GM12891 (cell line): Measurements from ENCODE around the gene ARHGEF9.

Experiments
- DNase-seq: peaks from one replicate; pipeline ENCODE4 v3.0.0; 2011; ENCODE audit warnings: low spot score; ENCODE audit not compliant: insufficient read length
- FAIRE-seq: peaks from 2 replicates; lab custom pipeline; 2011; peaks lifted over from hg19 to GRCh38; lab: Jason Lieb, UNC
- PAX5 ChIP-seq: IDR thresholded peaks from 2 replicates; pipeline ENCODE4 v1.6.1; 2011; ENCODE audit warnings: low read length, moderate library complexity, mild to moderate bottlenecking; ENCODE audit not compliant: insufficient read depth, severe bottlenecking
- POLR2A ChIP-seq: IDR thresholded peaks from 2 replicates; pipeline ENCODE4 v1.6.1; 2011; ENCODE audit warnings: low read depth, low read length, control low read depth
- POLR2AphosphoS5 ChIP-seq: IDR thresholded peaks from 2 replicates; pipeline ENCODE4 v1.6.1; 2011; ENCODE audit warnings: low read depth, low read length, control low read depth
- POU2F2 ChIP-seq: IDR thresholded peaks from 2 replicates; pipeline ENCODE4 v1.6.1; 2011; ENCODE audit warnings: low read depth, mild to moderate bottlenecking, control low read depth, low read length, moderate library complexity
- SPI1 ChIP-seq: IDR thresholded peaks from 2 replicates; pipeline ENCODE4 v1.6.1; 2011; ENCODE audit warnings: low read depth, low read length, control low read depth
- TAF1 ChIP-seq: IDR thresholded peaks from 2 replicates; pipeline ENCODE4 v1.6.1; 2011; ENCODE audit warnings: low read depth, low read length, control low read depth

ARHGEF9 gene

GRCh38 chrX:63768760-63769159 is 16.3 kb downstream of the ARHGEF9 start:
- no peak for TF ChIP-seq POLR2AphosphoS5
- TF ChIP-seq POU2F2 = no peak
- no peak for TF ChIP-seq SPI1
- TF ChIP-seq PAX5 = no peak
- TF ChIP-seq TAF1 = no peak
- no peak for TF ChIP-seq POLR2A
- DNase-seq = no peak
- no peak for FAIRE-seq

DNA sequence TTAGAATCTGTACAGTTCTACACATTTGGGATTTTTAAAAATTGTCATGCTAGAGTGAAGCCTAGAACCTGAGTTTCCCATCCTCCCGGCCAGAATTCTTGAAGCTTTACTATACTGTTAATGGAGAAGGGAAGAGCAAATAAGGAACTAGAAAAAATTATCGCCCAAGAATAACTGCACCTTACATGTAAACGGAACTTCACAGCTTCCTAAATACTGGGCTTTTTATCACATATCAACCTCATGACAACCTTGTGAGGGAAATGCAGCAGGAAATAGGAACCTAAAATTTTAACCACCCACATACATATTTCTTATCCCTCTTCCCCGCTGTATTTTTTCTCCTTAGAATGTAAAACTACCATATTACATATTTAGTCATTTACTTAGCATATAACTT is 19.3 kb downstream of the ARHGEF9 start:
- TF ChIP-seq SPI1 (no peak), PAX5 (no peak), TAF1 (no peak), POLR2AphosphoS5 (no peak), POU2F2 (no peak), POLR2A (no peak)
- FAIRE-seq = no peak
- no peak for DNase-seq

- TF ChIP-seq SPI1 (no peak), TAF1 (no peak), PAX5 (no peak), POLR2AphosphoS5 (no peak), POLR2A (no peak), POU2F2 (no peak)
- FAIRE-seq (no peak), DNase-seq (no peak)
These were observed 20.1 kb downstream of the ARHGEF9 start for GRCh38 chrX:63764946-63765345.

- DNase-seq (no peak), FAIRE-seq (no peak)
- TF ChIP-seq POLR2AphosphoS5 (no peak), POU2F2 (no peak), POLR2A (no peak), PAX5 (no peak), SPI1 (no peak), TAF1 (no peak)
These were observed 23.4 kb downstream of the ARHGEF9 start for GRCh38 chrX:63761639-63762038.

DNA sequence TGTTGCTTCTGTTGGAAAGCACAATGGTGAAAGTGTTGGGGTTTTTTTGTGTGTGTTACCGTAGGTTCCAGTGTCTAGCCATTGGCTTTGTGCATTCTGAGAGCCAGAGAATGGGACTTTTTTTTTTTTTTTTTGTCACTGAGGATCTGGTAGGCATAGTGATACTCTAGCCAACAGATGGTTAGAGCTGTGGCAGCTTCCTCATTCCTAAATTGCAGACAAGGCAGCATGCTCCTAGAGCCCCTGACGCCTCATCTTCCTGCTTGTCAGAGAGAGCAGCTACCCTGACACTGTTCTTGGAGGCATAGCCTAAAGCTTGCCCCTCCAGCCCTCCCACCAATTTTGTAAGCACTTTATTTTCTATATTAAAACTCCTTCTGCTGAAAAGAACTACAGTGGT is 27.0 kb downstream of the ARHGEF9 start:
- DNase-seq = no peak
- no peak for FAIRE-seq
- no peak for TF ChIP-seq TAF1
- TF ChIP-seq PAX5 = no peak
- TF ChIP-seq POU2F2 = no peak
- no peak for TF ChIP-seq POLR2AphosphoS5
- TF ChIP-seq POLR2A = no peak
- no peak for TF ChIP-seq SPI1

- FAIRE-seq (peak; percentile 71), DNase-seq (no peak)
- TF ChIP-seq POU2F2 (no peak), POLR2A (no peak), PAX5 (no peak), SPI1 (no peak), POLR2AphosphoS5 (no peak), TAF1 (no peak)
These were observed 29.1 kb downstream of the ARHGEF9 start for GRCh38 chrX:63755892-63756291.

- DNase-seq (peak; percentile 48), FAIRE-seq (peak; percentile 97)
- TF ChIP-seq POLR2AphosphoS5 = peak; percentile 59; the same call in 1 of the 2 replicates
- no peak for TF ChIP-seq POU2F2
- TF ChIP-seq PAX5 = no peak
- peak; percentile 72 for TF ChIP-seq POLR2A
- TF ChIP-seq TAF1 = peak; percentile 66; the same call in 1 of the 2 replicates
- no peak for TF ChIP-seq SPI1
These were observed 30.0 kb downstream of the ARHGEF9 start for GRCh38 chrX:63754860-63755579.

- FAIRE-seq (peak; percentile 69), DNase-seq (no peak)
- no peak for TF ChIP-seq TAF1
- no peak for TF ChIP-seq PAX5
- no peak for TF ChIP-seq POU2F2
- TF ChIP-seq SPI1 = no peak
- TF ChIP-seq POLR2AphosphoS5 = no peak
- no peak for TF ChIP-seq POLR2A
These were observed 30.7 kb downstream of the ARHGEF9 start for GRCh38 chrX:63754136-63754859.

- no peak for DNase-seq
- no peak for TF ChIP-seq POLR2A
- no peak for TF ChIP-seq SPI1
- TF ChIP-seq TAF1 = no peak
- no peak for TF ChIP-seq POLR2AphosphoS5
These were observed 33.5 kb downstream of the ARHGEF9 start for GRCh38 chrX:63751481-63751880.

More at GRCh38 chrX:63751481-63751880, 33.5 kb downstream of the ARHGEF9 start:
- FAIRE-seq = no peak
